GM12878 (cell line): ENCODE data around the gene TCERG1. TPM values are rescaled to one million over a fixed set of nuclear protein-coding genes. Genes with fewer than 3 reads are reported as not detected.

Experiments used
- ATAC-seq: fragments of 200-7000 bp; cut with Tn5 transposase; 3 replicates; pipeline ENCODE4 v1.9.1; 2020; ENCODE audit warnings: mild to moderate bottlenecking, moderate library complexity
- BruUV-seq: library from RNA; stranded (reverse); fragments of 400-500 nt; replicated peaks from 2 replicates; lab custom pipeline; 2021; lab: Mats Ljungman, UMichigan
- CTCF ChIA-PET: fragments of 300-600 bp; sonication (Branson Sonifier 250); formaldehyde crosslinking; extraction: SDS; loops from one replicate; lab custom pipeline; 2021; ENCODE audit warnings: inconsistent platforms; lab: Yijun Ruan, JAX
- POLR2A ChIA-PET: fragments of 350-600 bp; formaldehyde crosslinking; extraction: SDS; loops from one replicate; lab custom pipeline; 2021; ENCODE audit warnings: inconsistent platforms; lab: Charles Lee
- RAD21 ChIA-PET: fragments of 300-600 bp; sonication (Branson Sonifier 250); formaldehyde crosslinking; loops from one replicate; lab custom pipeline; 2023; ENCODE audit warnings: antibody characterized with exemption; ENCODE audit not compliant: unreplicated experiment; lab: Charles Lee
- SMC1A ChIA-PET: fragments of 300-600 bp; sonication (Branson Sonifier 250); formaldehyde crosslinking; loops from one replicate; lab custom pipeline; 2023; ENCODE audit not compliant: unreplicated experiment, uncharacterized antibody; lab: Charles Lee
- DNase-seq: peaks from one replicate; pipeline ENCODE4 v3.0.0-alpha.2; 2011; ENCODE audit warnings: low read depth, low spot score
- FAIRE-seq: peaks from 3 replicates; lab custom pipeline; 2011; peaks lifted over from hg19 to GRCh38; lab: Jason Lieb, UNC
- H2AFZ ChIP-seq: 2 replicates; pipeline ENCODE4 v1.6.0; 2011; ENCODE audit warnings: low read depth, low read length, control low read depth; ENCODE audit not compliant: control insufficient read depth
- H3K27ac ChIP-seq: 2 replicates; pipeline ENCODE4 v1.5.1; 2011; ENCODE audit warnings: control low read depth; ENCODE audit not compliant: control insufficient read depth, insufficient read depth
- H3K27me3 ChIP-seq, 2 experiments: replicated peaks in 1 of 2; 2 replicates each; pipeline versions ENCODE4 v1.6.0 to v1.6.1; 2011; ENCODE audit warnings: low read length in 1 of 2; ENCODE audit not compliant: control insufficient read depth in 2 of 2, insufficient read depth in 2 of 2
- H3K36me3 ChIP-seq, 2 experiments: 2 replicates each; pipeline ENCODE4 v1.5.1; 2011; ENCODE audit warnings: low read length in 1 of 2; ENCODE audit not compliant: control insufficient read depth in 2 of 2, insufficient read depth in 2 of 2
- H3K4me1 ChIP-seq: 2 replicates; pipeline ENCODE4 v1.6.1; 2011; ENCODE audit warnings: mild to moderate bottlenecking, low read length, moderate library complexity, mixed read lengths; ENCODE audit not compliant: control insufficient read depth, insufficient read depth
- H3K4me2 ChIP-seq: 2 replicates; pipeline ENCODE4 v1.6.0; 2011; ENCODE audit warnings: control low read depth; ENCODE audit not compliant: control insufficient read depth, insufficient read depth
- H3K4me3 ChIP-seq: fragments of 200-600 bp; sonication (generic); 2 replicates; pipeline ENCODE4 v1.5.1; 2016
- H3K79me2 ChIP-seq: 2 replicates; pipeline ENCODE4 v1.6.0; 2011; ENCODE audit warnings: low read length; ENCODE audit not compliant: control insufficient read depth, insufficient read depth
- H3K9ac ChIP-seq: 2 replicates; pipeline ENCODE4 v1.8.0; 2011; ENCODE audit warnings: low read length, control low read depth, mixed read lengths; ENCODE audit not compliant: control insufficient read depth, insufficient read depth
- H3K9me3 ChIP-seq: replicated peaks from 3 replicates; pipeline ENCODE4 v1.5.1; 2011; ENCODE audit warnings: mild to moderate bottlenecking, low read length; ENCODE audit not compliant: control insufficient read depth, insufficient read depth
- H4K20me1 ChIP-seq: 2 replicates; pipeline ENCODE4 v1.6.0; 2011; ENCODE audit not compliant: control insufficient read depth, insufficient read depth
- BRCA1 ChIP-seq: IDR thresholded peaks from 2 replicates; pipeline ENCODE4 v1.6.1; 2011; ENCODE audit warnings: low read depth, low read length, improper control_type of control experiment
- SREBF1 ChIP-seq: IDR thresholded peaks from 2 replicates; pipeline ENCODE4 v1.6.1; 2012; ENCODE audit warnings: mild to moderate bottlenecking, low read length
- WGBS: methylation state at CpG from one replicate; pipeline ENCODE4 v1.1.6; 2016; ENCODE audit warnings: low lambda C conversion rate; ENCODE audit not compliant: insufficient replicate concordance, insufficient coverage; ENCODE audit errors: missing lambda C conversion rate; 5-methylcytosine and 5-hydroxymethylcytosine counted together
- in situ Hi-C: fragments of 300-500 bp; cut with MboI; formaldehyde crosslinking; loops from 9 replicates; pipeline ENCODE4 v1.14.3; 2018; ENCODE audit warnings: mixed read lengths
- intact Hi-C: fragments of 100-400 bp; cut with micrococcal nuclease; formaldehyde crosslinking; loops from one replicate; pipeline ENCODE4 v1.14.2; 2022; ENCODE audit not compliant: unreplicated experiment
- polyA plus RNA-seq, 11 experiments: library from polyadenylated mRNA; depleted of rRNA in 4 of 11; unstranded in 6 of 11; stranded (reverse) in 5 of 11; fragments of >200 nt; fragmentation: Nextera tagmentation in 4 of 11; fragmentation: Illumina TruSeq in 1 of 11; extraction: Ambion mirVana in 4 of 11; extraction: Trizol in 1 of 11; gene quantifications; 1 replicate in 1 of 11; 2 replicates in 10 of 11; pipeline versions ENCODE4 v1.2.1 to v1.2.3, GENCODE V29; 2011 to 2016; ENCODE audit warnings: inconsistent platforms in 2 of 11, missing spikeins in 2 of 11, low read depth in 1 of 11
- total RNA-seq, 4 experiments: library from RNA; depleted of rRNA in 3 of 4; stranded (reverse); fragments of >200 nt in 3 of 4; fragmentation: Illumina TruSeq in 1 of 4; extraction: Trizol in 1 of 4; gene quantifications; 2 replicates each; pipeline versions ENCODE4 v1.2.1 to v1.2.3, GENCODE V29; 2013 to 2021
- TF ChIP-seq, protein P1 (sequence below): fragments of 450-650 bp; IDR thresholded peaks from 2 replicates; pipeline ENCODE4 v1.6.1; 2017; ENCODE audit warnings: mild to moderate bottlenecking, moderate library complexity

Gene TCERG1
- total and polyA plus RNA-seq, 10 of the 15 experiments (the other 5 are each of a cell fraction or from before 2014, with no cell fraction given), result 51.5 to 131 (median 91.6) TPM

DNA sequence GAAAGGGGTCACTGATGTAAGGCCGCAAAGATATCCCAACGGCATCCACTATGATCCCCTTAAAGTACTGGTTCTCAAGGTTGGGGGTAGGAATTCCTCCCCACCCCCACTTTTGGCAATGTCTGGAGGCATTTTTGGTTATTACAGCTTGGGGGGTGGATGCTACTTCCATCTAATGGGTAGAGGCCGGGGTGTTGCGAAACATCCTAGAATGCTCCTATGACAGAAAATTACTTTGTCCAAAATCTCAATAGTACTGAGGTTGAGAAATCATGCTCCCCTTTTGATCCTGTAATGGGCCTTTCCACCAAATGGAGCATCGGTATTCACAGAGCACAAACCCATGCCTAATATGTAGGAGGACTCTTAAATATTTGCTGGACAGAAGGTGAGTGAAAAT lies 20.8 kb upstream of the TCERG1 start:
- ChIA-PET CTCF (no interaction called here), RAD21 (no interaction called here), SMC1A (no interaction called here), POLR2A (no interaction called here)
- no peak for TF ChIP-seq BRCA1
- TF ChIP-seq, protein P1, sequence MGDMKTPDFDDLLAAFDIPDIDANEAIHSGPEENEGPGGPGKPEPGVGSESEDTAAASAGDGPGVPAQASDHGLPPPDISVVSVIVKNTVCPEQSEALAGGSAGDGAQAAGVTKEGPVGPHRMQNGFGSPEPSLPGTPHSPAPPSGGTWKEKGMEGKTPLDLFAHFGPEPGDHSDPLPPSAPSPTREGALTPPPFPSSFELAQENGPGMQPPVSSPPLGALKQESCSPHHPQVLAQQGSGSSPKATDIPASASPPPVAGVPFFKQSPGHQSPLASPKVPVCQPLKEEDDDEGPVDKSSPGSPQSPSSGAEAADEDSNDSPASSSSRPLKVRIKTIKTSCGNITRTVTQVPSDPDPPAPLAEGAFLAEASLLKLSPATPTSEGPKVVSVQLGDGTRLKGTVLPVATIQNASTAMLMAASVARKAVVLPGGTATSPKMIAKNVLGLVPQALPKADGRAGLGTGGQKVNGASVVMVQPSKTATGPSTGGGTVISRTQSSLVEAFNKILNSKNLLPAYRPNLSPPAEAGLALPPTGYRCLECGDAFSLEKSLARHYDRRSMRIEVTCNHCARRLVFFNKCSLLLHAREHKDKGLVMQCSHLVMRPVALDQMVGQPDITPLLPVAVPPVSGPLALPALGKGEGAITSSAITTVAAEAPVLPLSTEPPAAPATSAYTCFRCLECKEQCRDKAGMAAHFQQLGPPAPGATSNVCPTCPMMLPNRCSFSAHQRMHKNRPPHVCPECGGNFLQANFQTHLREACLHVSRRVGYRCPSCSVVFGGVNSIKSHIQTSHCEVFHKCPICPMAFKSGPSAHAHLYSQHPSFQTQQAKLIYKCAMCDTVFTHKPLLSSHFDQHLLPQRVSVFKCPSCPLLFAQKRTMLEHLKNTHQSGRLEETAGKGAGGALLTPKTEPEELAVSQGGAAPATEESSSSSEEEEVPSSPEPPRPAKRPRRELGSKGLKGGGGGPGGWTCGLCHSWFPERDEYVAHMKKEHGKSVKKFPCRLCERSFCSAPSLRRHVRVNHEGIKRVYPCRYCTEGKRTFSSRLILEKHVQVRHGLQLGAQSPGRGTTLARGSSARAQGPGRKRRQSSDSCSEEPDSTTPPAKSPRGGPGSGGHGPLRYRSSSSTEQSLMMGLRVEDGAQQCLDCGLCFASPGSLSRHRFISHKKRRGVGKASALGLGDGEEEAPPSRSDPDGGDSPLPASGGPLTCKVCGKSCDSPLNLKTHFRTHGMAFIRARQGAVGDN, result no peak
- TF ChIP-seq SREBF1, result no peak
- no peak for ATAC-seq
- Histone ChIP-seq H3K4me2 (no peak overlapping the region), H4K20me1 (no peaks in the 10 kb centered on the region), H3K27ac (no peak overlapping the region), H3K4me3 (no peak overlapping the region), H3K27me3 (no peaks in the 10 kb centered on the region; a peak in 2 of 4 replicates), H2AFZ (no peak overlapping the region), H3K79me2 (no peaks in the 10 kb centered on the region), H3K4me1 (no peaks in the 10 kb centered on the region), H3K9me3 (no peaks in the 10 kb centered on the region), H3K9ac (no peak overlapping the region), H3K36me3 (no peaks in the 10 kb centered on the region)
- no TSS peak for BruUV-seq
- intact Hi-C loops, result loop anchor here (2.0 to 5.0 kb wide), 2 partner anchors 729 to 744 kb away; no protein-coding TSS in a partner anchor
- WGBS, result 68% methylated on average over 5 of the region's 5 CpGs
- no peak for DNase-seq
- in situ Hi-C loops, result loop anchor here (10.0 to 25.0 kb wide), 2 partner anchors 139 to 742 kb away; no protein-coding TSS in a partner anchor
- no peak for FAIRE-seq
